AG04450 (cell line): ENCODE results near the gene SH2D7. TPM values are rescaled to one million over a fixed set of nuclear protein-coding genes. Genes with fewer than 3 reads are reported as not detected.

Experiments
- CTCF ChIA-PET: fragments of 300-600, 350-600 bp; formaldehyde crosslinking; extraction: SDS; loops from one replicate; lab custom pipeline; 2022; ENCODE audit warnings: antibody characterized with exemption, inconsistent platforms; lab: Charles Lee
- POLR2A ChIA-PET: fragments of 350-600 bp; formaldehyde crosslinking; extraction: SDS; loops from one replicate; lab custom pipeline; 2021; ENCODE audit warnings: antibody characterized with exemption, inconsistent platforms; lab: Yijun Ruan, JAX
- DNase-seq: peaks from one replicate; pipeline ENCODE4 v3.0.0-alpha.2; 2011; ENCODE audit warnings: low read depth, low spot score
- H3K27ac ChIP-seq: one replicate; pipeline ENCODE4 v1.5.1; 2012; ENCODE audit warnings: low read depth, low read length, control low read depth
- H3K27me3 ChIP-seq: one replicate; pipeline ENCODE4 v1.6.0; 2012; ENCODE audit warnings: low read length; ENCODE audit not compliant: control insufficient read depth, insufficient read depth
- H3K4me3 ChIP-seq: 2 replicates; pipeline ENCODE4 v1.5.1; 2011; ENCODE audit warnings: mild to moderate bottlenecking, low read depth, low read length, control low read depth
- H3K9me3 ChIP-seq: 2 replicates; pipeline ENCODE4 v1.5.1; 2012; ENCODE audit warnings: low read length; ENCODE audit not compliant: control insufficient read depth, insufficient read depth
- CTCF ChIP-seq: IDR thresholded peaks from 2 replicates; pipeline ENCODE4 v1.5.1; 2011; ENCODE audit warnings: low read depth, low read length, control low read depth, inconsistent platforms
- polyA plus RNA-seq: library from polyadenylated mRNA; depleted of rRNA; stranded (reverse); fragments of >200 nt; gene quantifications from 2 replicates; pipeline ENCODE4 v1.2.3, GENCODE V29; 2011

Gene SH2D7
- polyA plus RNA-seq, 1 experiment = not detected

GRCh38 chr15:78054966-78055365, 37.4 kb upstream of the SH2D7 start:
- no peak for TF ChIP-seq CTCF
- Histone ChIP-seq H3K9me3 (no peaks in the 10 kb centered on the region), H3K27ac (no peak overlapping the region), H3K4me3 (no peak overlapping the region), H3K27me3 (no peaks in the 10 kb centered on the region)
- CTCF ChIA-PET = no interaction called here
- POLR2A ChIA-PET = no interaction called here
- no peak for DNase-seq

GRCh38 chr15:78055919-78056713, 36.2 kb upstream of the SH2D7 start:
- Histone ChIP-seq H3K27ac (peak overlapping the region; percentile 65), H3K9me3 (no peaks in the 10 kb centered on the region), H3K4me3 (no peak overlapping the region), H3K27me3 (no peaks in the 10 kb centered on the region)
- CTCF ChIA-PET = no interaction called here
- POLR2A ChIA-PET = interaction anchor here (0.7 kb wide), 1 partner anchor 9 kb away, joined by 3 read pairs; no protein-coding TSS in a partner anchor
- TF ChIP-seq CTCF = no peak
- no peak for DNase-seq

GRCh38 chr15:78056714-78057269, 35.6 kb upstream of the SH2D7 start:
- DNase-seq = no peak
- Histone ChIP-seq H3K27me3 (no peaks in the 10 kb centered on the region), H3K9me3 (no peaks in the 10 kb centered on the region), H3K27ac (peak overlapping the region; percentile 65), H3K4me3 (no peak overlapping the region)
- CTCF ChIA-PET = no interaction called here
- POLR2A ChIA-PET = interaction anchor here (0.7 kb wide), 2 partner anchors 9 to 10 kb away, joined by 3 read pairs; no protein-coding TSS in a partner anchor
- TF ChIP-seq CTCF = no peak

- H3K27ac ChIP-seq = no peak overlapping the region
Measured at GRCh38 chr15:78057803-78058202, 34.6 kb upstream of the SH2D7 start.

More at GRCh38 chr15:78057803-78058202, 34.6 kb upstream of the SH2D7 start:
- DNase-seq = no peak
- no peaks in the 10 kb centered on the region for H3K9me3 ChIP-seq
- POLR2A ChIA-PET = no interaction called here
- no peaks in the 10 kb centered on the region for H3K27me3 ChIP-seq
- no peak overlapping the region for H3K4me3 ChIP-seq
- CTCF ChIA-PET = no interaction called here
- TF ChIP-seq CTCF = no peak
